ENCODE data around the gene GRIA4. TPM values are rescaled to one million over a fixed set of nuclear protein-coding genes. Genes with fewer than 3 reads are reported as not detected.

GRIA4 gene
- total and polyA plus RNA-seq, 12 donors, result not detected

DNA sequence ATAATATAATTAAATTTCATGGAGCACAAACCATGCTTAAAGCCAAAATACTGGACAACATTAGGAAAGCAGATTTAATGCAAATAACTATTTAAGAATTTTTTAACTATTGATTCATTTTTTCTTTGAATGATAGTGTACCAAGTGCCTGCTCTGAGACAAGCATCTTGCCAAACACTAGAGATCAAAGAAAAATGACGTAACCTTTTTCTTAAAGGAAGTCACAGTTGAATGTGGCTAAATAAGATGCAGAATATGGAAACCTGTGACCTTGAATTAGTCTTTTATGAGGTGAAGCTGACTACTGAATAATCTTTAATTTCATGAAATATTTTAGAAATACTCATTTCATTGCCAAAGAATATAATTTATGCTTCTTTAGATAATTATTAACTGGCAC, 308.2 kb downstream of the GRIA4 start:
- Histone ChIP-seq H3K36me3 (no peaks in the 10 kb centered on the region), H3K9me3 (no peaks in the 10 kb centered on the region), H3K27ac (no peak overlapping the region), H3K4me3 (no peak overlapping the region), H3K4me1 (no peaks in the 10 kb centered on the region), H3K27me3 (no peaks in the 10 kb centered on the region)
- intact Hi-C loops (cut with DNase I), result no loop called here
- ATAC-seq, result no peak
- no peak for DNase-seq
- TF ChIP-seq, protein P1, sequence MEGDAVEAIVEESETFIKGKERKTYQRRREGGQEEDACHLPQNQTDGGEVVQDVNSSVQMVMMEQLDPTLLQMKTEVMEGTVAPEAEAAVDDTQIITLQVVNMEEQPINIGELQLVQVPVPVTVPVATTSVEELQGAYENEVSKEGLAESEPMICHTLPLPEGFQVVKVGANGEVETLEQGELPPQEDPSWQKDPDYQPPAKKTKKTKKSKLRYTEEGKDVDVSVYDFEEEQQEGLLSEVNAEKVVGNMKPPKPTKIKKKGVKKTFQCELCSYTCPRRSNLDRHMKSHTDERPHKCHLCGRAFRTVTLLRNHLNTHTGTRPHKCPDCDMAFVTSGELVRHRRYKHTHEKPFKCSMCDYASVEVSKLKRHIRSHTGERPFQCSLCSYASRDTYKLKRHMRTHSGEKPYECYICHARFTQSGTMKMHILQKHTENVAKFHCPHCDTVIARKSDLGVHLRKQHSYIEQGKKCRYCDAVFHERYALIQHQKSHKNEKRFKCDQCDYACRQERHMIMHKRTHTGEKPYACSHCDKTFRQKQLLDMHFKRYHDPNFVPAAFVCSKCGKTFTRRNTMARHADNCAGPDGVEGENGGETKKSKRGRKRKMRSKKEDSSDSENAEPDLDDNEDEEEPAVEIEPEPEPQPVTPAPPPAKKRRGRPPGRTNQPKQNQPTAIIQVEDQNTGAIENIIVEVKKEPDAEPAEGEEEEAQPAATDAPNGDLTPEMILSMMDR (IDR thresholded peaks at IDR 0.05), result no peak
- 60 to 72% methylated on average over 1 of the region's 1 CpG for WGBS, 2 donors

DNA sequence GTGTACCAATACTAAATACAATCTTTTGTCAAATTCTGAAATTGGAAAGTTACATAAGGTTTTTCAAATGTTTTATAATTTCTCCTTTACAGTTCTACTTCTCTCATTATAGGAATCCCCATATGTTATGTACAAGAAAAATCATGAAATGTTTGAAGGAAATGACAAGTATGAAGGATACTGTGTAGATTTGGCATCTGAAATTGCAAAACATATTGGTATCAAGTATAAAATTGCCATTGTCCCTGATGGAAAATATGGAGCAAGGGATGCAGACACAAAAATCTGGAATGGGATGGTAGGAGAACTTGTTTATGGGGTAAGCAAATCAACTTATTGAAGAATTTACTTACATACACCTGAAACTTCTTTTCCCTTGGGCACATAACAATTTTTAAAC, 308.7 kb downstream of the GRIA4 start:
- DNase-seq (no peak), ATAC-seq (no peak)
- no peaks in the 10 kb centered on the region for H3K9me3 ChIP-seq
- H3K4me3 ChIP-seq, result no peak overlapping the region
- TF ChIP-seq, protein P1 (IDR thresholded peaks at IDR 0.05), result no peak
- intact Hi-C loops (cut with DNase I), result no loop called here
- no peaks in the 10 kb centered on the region for H3K36me3 ChIP-seq
- peaks cover 0 to 2% (median 0%) of the 10 kb centered on the region in 9 donors for H3K4me1 ChIP-seq
- no peaks in the 10 kb centered on the region for H3K27me3 ChIP-seq
- H3K27ac ChIP-seq, result no peak overlapping the region

DNA sequence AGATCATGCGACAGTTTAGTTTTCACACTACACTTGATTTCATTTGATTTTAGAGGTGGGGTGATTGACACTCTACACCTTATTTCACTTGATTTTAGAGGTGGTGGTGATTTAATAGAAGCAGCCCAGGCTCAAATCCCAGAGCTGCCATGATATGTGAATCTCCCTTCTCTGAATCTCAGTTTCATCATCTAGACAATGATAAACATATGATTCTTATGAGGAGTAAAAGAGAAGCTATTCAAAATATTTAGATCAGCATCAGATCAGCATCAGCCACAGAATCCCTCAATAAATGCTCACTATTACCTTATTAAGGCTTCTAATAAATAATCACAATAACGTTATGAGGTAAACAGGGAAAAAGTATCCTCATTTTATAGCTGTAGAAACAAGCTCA, 313.4 kb downstream of the GRIA4 start:
- intact Hi-C loops (cut with DNase I), result no loop called here
- Histone ChIP-seq H3K4me3 (no peak overlapping the region), H3K27me3 (no peaks in the 10 kb centered on the region), H3K4me1 (peaks cover 0 to 5% (median 0%) of the 10 kb centered on the region in 9 donors), H3K36me3 (no peaks in the 10 kb centered on the region), H3K9me3 (no peaks in the 10 kb centered on the region), H3K27ac (no peak overlapping the region)
- WGBS, 2 donors, result 72 to 81% methylated on average over 2 of the region's 2 CpGs
- DNase-seq, result no peak
- ATAC-seq, result no peak
- TF ChIP-seq, protein P1 (IDR thresholded peaks at IDR 0.05), result no peak

DNA sequence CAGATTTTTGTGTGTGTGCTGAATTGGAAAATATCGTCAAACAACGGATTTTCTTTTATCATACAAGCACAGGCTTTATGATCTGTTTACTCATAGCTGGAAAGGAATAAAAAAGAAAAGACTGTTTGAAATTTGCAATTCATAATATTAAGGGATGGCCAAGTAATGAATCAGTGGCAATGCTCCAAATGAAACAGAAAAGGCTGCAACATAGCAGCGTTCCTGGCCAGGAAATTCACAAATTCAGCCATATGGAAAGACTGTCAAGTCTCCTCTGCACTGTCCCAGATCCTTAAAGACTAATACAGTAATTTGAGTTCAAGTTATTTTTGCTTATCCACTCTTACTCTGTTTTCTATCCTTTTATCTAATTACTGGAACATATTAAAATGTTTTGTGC, 313.9 kb downstream of the GRIA4 start:
- peaks cover 0 to 5% (median 0%) of the 10 kb centered on the region in 9 donors for H3K4me1 ChIP-seq
- intact Hi-C loops (cut with DNase I), result no loop called here
- WGBS, 2 donors, result 38 to 55% methylated on average over 3 of the region's 3 CpGs
- no peak for ATAC-seq
- no peaks in the 10 kb centered on the region for H3K27me3 ChIP-seq
- H3K27ac ChIP-seq, result no peak overlapping the region
- DNase-seq, result no peak
- H3K9me3 ChIP-seq, result no peaks in the 10 kb centered on the region
- TF ChIP-seq, protein P1 (IDR thresholded peaks at IDR 0.05), result no peak
- H3K36me3 ChIP-seq, result no peaks in the 10 kb centered on the region
- H3K4me3 ChIP-seq, result no peak overlapping the region
